Stomach smooth muscle (tissue), 2 donors: ENCODE measurements around the gene AGAP1.
A peak's percentile ranks its signal among the peaks of the same experiment; 100 is the strongest.

ENCODE experiments used
- H3K27ac ChIP-seq: one replicate; pipeline ENCODE4 v1.7.0; 2013; ENCODE audit warnings: mild to moderate bottlenecking, low read length, inconsistent platforms
- H3K27me3 ChIP-seq, 2 donors: one replicate each; pipeline ENCODE4 v1.7.0; 2013; ENCODE audit warnings: low read length in 2 of 2; ENCODE audit not compliant: insufficient read depth in 2 of 2, control insufficient read depth in 1 of 2
- H3K36me3 ChIP-seq, 2 donors: one replicate each; pipeline ENCODE4 v1.7.0; 2013; ENCODE audit warnings: low read length in 2 of 2; ENCODE audit not compliant: control insufficient read depth in 2 of 2, insufficient read depth in 2 of 2
- H3K4me1 ChIP-seq: one replicate; pipeline ENCODE4 v1.7.0; 2013; ENCODE audit warnings: low read length; ENCODE audit not compliant: control insufficient read depth, insufficient read depth
- H3K4me3 ChIP-seq, 2 donors: one replicate each; pipeline ENCODE4 v1.7.0; 2013; ENCODE audit warnings: low read length in 2 of 2
- H3K9ac ChIP-seq, 2 donors: one replicate each; pipeline ENCODE4 v1.7.0; 2013; ENCODE audit warnings: low read length in 2 of 2, mild to moderate bottlenecking in 1 of 2
- H3K9me3 ChIP-seq, 2 donors: one replicate each; pipeline ENCODE4 v1.7.0; 2013; ENCODE audit warnings: low read length in 2 of 2; ENCODE audit not compliant: control insufficient read depth in 2 of 2
- donor health status: healthy.
- donor health status: Pancreatic carcinoma.

The AGAP1 gene

DNA sequence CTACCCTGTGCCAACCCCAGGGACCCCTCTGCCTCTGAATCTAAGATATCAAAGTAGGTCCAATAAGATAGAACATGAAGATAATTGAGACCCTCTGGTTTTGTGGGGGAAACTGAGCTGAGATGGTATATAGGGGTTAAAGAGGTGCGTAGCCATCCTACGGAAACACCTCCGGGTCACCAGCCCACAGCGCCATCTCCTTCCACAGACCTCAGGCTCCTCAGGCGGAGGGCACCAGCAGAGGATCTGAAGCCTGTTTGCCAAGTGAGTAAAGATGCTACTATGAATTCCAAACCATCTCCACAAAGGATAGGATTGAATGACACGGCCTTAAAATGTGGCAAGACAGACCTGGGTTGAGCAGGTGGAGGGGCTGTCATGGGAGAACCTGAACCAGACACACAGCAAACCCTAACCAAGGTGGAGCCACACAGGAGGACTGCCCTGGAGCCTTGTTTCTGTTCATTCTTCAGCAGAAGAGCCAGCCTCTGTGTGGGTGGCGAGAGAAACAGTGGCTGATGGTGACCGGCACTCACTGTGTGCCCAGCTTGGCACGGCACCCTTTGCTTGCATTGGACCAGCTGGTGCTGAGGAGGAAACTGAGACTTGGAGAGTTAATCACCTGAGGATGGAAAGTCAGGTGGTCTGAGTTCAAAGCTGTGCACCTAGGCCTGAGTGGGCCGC, 664.1 kb downstream of the AGAP1 start:
- Histone ChIP-seq H3K36me3 (no peaks in the 10 kb centered on the region), H3K9ac (no peak overlapping the region), H3K27ac (no peak overlapping the region), H3K27me3 (peaks cover 37 to 41% of the 10 kb centered on the region in 2 donors), H3K4me1 (no peaks in the 10 kb centered on the region), H3K4me3 (no peak overlapping the region), H3K9me3 (peaks cover 0 to 7% of the 10 kb centered on the region in 2 donors)

DNA sequence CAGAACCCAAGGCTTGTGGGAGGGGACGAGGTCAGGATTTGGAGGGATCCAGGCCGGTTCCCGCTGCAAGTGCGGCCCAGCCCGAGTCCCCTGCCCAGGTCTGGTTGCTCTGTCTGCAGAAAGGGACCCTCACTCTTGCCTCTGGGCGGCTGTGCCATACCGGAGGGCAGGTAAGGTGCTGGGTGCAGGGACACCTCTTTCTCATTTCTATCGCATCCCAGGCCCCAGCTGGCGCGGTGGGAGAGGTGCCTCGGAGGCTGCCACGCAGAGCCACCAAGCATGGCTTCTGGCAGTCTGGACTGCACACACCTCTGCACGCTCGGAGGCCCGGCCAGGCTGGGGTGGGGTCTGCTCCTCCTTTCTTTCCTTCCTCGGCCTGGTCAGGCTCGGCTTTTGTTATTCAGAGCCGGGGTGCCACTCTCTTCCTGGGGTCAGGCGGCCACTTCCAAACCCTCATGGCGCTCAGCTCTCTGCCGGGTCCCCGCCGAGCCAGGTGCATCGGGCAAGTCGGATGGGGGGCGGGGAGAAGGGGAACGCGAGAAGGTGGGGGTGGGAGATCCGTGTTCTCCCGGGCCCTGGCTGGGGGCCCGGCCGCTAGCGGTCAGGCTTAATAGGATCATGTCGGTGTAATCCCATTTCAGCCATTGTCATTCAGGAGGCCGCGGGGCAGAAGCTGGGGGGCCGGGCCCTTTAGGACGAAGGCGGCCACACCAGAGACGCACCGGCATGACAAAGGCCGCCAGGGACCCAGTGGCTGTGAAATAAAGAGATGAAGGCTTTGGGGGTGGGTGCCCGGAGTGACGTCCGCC, 665.3 kb downstream of the AGAP1 start:
- Histone ChIP-seq H3K9ac (no peak overlapping the region), H3K4me3 (no peak overlapping the region), H3K9me3 (no peaks in the 10 kb centered on the region), H3K36me3 (no peaks in the 10 kb centered on the region), H3K27ac (no peak overlapping the region), H3K4me1 (peaks cover 8% of the 10 kb centered on the region), H3K27me3 (peaks cover 45 to 49% of the 10 kb centered on the region in 2 donors)

DNA sequence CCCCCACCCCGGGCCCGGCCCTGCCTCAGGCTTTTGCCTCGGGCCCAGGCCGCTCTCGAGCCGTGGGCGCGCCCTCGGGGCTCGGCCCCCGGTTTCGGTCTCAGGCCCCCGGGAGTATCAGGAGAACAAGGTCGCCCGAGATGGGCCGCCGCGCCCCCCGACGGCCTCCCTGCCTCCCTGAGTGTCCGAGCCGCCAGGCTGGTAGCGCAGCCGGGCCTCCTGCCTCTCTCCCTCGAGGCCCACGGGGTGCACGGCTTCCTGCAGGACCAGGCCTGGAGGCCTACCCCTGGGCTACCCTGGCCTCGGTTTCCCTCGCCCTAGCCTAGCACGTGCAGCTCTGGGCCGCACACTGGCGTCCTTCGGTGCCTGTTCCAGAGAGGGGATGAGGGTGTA, 665.9 kb downstream of the AGAP1 start:
- H3K9ac ChIP-seq = no peak overlapping the region

DNA sequence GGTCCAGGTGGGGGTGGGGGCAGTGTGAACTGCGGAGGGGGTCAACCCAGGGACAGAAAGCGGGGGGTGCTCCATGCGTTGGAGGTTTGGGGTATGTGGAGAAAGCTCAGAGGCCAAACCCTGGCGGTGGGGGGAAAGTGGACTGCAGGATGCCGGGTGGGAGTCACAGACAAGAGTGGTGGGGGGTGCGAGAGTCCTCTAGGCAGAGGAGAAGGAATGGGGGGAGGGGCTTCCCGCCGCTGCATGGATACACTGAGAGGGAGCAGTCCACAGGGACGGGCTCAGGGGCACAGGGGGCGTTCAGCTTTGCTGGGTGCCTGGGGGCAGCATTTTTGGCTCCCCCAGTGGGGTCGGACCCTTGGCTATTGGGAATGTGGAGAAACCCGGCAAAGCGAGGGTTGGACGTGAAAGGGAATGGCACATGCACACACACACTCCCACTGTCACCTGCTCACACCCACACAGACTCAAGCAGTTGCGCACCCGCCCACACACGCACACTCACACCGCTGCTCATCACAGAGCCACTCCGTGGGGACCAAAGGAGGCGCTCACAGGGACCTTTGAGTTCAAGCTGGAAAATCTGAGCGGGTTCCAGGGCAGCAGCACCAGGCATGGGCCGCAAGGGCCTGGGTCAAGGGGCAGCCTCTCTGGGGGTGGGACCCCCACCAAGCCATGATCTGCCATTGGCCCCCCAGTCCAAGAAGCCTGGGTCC, 666.7 kb downstream of the AGAP1 start:
- Histone ChIP-seq H3K9ac (no peak overlapping the region), H3K9me3 (no peaks in the 10 kb centered on the region), H3K27ac (no peak overlapping the region), H3K27me3 (peaks cover 55 to 63% of the 10 kb centered on the region in 2 donors), H3K36me3 (no peaks in the 10 kb centered on the region), H3K4me1 (peaks cover 17% of the 10 kb centered on the region), H3K4me3 (no peak overlapping the region)

More for the DNA sequence above, 665.9 kb downstream of the AGAP1 start:
- H3K27me3 ChIP-seq = peaks cover 50 to 55% of the 10 kb centered on the region in 2 donors
- H3K36me3 ChIP-seq = no peaks in the 10 kb centered on the region
- H3K4me3 ChIP-seq = no peak overlapping the region
- no peaks in the 10 kb centered on the region for H3K9me3 ChIP-seq
- peaks cover 14% of the 10 kb centered on the region for H3K4me1 ChIP-seq
- no peak overlapping the region for H3K27ac ChIP-seq

- H3K36me3 ChIP-seq = no peaks in the 10 kb centered on the region
- no peak overlapping the region for H3K9ac ChIP-seq
- no peak overlapping the region for H3K27ac ChIP-seq
- no peaks in the 10 kb centered on the region for H3K9me3 ChIP-seq
- no peak overlapping the region for H3K4me3 ChIP-seq
- H3K4me1 ChIP-seq = peaks cover 20% of the 10 kb centered on the region
- peaks cover 59 to 68% of the 10 kb centered on the region in 2 donors for H3K27me3 ChIP-seq
These were observed 667.2 kb downstream of the AGAP1 start for GRCh38 chr2:236161082-236161462.

- no peak overlapping the region for H3K27ac ChIP-seq
- H3K4me3 ChIP-seq = no peak overlapping the region
- no peaks in the 10 kb centered on the region for H3K9me3 ChIP-seq
- H3K27me3 ChIP-seq = peaks cover 62 to 73% of the 10 kb centered on the region in 2 donors
- no peaks in the 10 kb centered on the region for H3K36me3 ChIP-seq
- H3K4me1 ChIP-seq = peaks cover 24% of the 10 kb centered on the region
- H3K9ac ChIP-seq = no peak overlapping the region
These were observed 667.7 kb downstream of the AGAP1 start for GRCh38 chr2:236161531-236161930.

DNA sequence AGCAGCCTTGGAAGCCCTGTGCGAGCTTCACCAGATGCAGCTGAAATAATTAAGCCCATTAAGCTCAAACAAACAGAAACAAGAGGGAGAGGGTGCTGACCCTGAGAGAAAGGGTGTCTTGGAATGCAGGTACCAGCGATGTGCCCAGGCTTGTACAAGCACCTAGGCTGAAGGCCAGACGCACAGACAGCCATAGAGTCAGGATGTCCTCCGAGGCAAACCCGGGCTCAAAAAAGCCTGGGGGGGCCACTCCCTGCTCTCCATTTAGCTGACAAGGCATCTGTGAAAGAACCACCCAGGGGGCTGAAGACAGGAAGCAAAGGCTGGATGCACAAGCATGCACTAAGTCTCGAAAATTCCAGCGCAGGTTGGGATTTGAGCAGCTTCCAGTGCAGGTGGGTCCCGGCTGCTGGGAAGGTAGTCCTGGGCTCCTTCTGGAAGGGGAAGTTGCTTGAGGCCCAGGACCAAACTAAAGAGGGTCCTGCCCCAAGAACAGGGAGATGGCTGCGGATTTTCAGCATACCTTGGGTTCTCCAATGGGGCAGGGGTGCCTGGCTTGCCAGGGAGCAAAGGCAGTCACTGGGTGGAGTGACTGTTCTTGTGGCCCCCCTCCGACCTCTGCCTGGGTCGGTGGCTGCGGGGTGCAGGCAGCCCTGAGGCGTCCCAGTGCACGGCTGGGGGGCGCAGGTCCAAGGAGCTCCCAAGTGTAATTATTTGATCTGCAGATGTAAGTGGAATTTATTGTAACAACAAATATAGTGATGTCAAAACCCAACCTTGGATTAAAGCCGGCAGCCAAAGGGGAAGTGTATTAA, 668.4 kb downstream of the AGAP1 start:
- no peak overlapping the region for H3K9ac ChIP-seq
- H3K9me3 ChIP-seq = no peaks in the 10 kb centered on the region
- H3K36me3 ChIP-seq = no peaks in the 10 kb centered on the region
- peaks cover 66 to 80% of the 10 kb centered on the region in 2 donors for H3K27me3 ChIP-seq
- peaks cover 31% of the 10 kb centered on the region for H3K4me1 ChIP-seq
- no peak overlapping the region for H3K27ac ChIP-seq
- H3K4me3 ChIP-seq = no peak overlapping the region

- Histone ChIP-seq H3K36me3 (no peaks in the 10 kb centered on the region), H3K4me1 (peaks cover 38% of the 10 kb centered on the region), H3K27me3 (peaks cover 59 to 87% of the 10 kb centered on the region in 2 donors), H3K9ac (no peak overlapping the region), H3K4me3 (no peak overlapping the region), H3K9me3 (no peaks in the 10 kb centered on the region), H3K27ac (no peak overlapping the region)
These were observed 669.1 kb downstream of the AGAP1 start for GRCh38 chr2:236162882-236163470.

DNA sequence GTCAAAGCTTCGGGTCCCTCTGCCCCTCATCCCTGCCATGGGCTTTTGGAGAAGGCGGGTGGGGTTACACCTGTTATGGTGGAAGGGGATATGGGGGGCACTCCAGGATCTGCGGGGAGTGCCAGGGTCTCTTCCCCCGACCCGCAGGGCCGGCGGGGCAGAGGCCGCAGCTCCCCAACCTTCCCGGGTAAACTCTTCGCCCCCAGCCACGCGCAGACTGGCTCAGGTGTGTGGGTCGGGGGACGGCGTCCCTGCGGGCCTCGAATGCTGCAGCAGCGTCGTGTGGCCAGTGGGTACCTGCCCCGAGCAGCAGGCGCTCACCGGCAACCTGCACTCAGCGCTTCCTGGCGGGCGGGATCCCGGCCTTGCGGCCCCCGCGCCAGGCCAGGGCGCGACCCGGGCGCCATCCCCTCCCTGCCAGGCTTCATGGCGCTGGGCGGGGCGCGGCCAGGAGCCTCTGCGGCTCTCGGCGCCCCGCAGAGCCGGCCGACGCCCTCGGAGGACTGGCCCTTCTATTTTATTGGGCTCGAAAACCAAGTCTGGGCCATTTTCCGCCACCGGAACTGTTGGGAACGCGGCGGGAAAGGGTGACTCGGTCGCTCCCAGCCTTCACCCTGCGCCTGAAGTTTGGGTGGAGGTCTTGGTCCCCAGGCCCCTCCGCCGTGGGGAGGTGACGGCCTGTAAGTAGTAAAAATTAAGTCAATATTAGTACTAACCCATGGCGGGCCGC, 669.8 kb downstream of the AGAP1 start:
- no peaks in the 10 kb centered on the region for H3K36me3 ChIP-seq
- peak overlapping the region in 1 of 2 donors; percentile 58 for H3K4me3 ChIP-seq
- no peak overlapping the region for H3K27ac ChIP-seq
- peaks cover 43% of the 10 kb centered on the region for H3K4me1 ChIP-seq
- H3K27me3 ChIP-seq = peaks cover 57 to 88% of the 10 kb centered on the region in 2 donors
- H3K9ac ChIP-seq = no peak overlapping the region
- H3K9me3 ChIP-seq = no peaks in the 10 kb centered on the region
